Fibroblast of lung (primary cell): ENCODE results near the gene BZW2.

Experiments used
- EZH2 ChIP-seq: IDR thresholded peaks from 2 replicates; pipeline ENCODE4 v1.5.1; 2012; ENCODE audit warnings: low read length, control low read depth, mild to moderate bottlenecking; ENCODE audit errors: missing control alignments
- TF ChIP-seq, protein P1 (sequence below), 2 donors: IDR thresholded peaks in 1 of 2; conservative IDR thresholded peaks in 1 of 2; 1 replicate in 1 of 2; 2 replicates in 1 of 2; pipeline ENCODE4 v1.5.1; 2011 to 2012; ENCODE audit warnings: low read length in 2 of 2, control low read depth in 1 of 2, inconsistent platforms in 1 of 2, low read depth in 1 of 2, mild to moderate bottlenecking in 1 of 2

DNA sequence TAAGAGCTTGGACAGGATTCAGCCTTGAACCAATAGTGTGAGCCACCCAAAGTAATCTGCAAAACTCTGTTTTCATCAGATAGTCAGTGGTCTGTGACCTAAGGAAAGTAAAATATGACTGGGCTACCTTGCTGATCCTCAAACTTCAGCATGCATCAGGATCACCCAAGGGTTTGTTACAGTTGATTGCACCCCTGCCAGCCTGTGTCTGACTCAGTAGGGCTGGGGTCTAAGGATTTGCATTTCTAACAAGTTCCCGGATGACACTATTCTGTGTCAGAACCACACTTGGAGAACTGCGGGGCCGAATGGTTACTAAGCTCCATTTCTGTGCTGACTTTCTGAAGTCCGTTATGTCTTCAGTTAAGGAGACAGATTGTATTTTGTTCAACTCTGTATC, 66.9 kb downstream of the BZW2 start:
- TF ChIP-seq EZH2: no peak
- TF ChIP-seq, protein P1, sequence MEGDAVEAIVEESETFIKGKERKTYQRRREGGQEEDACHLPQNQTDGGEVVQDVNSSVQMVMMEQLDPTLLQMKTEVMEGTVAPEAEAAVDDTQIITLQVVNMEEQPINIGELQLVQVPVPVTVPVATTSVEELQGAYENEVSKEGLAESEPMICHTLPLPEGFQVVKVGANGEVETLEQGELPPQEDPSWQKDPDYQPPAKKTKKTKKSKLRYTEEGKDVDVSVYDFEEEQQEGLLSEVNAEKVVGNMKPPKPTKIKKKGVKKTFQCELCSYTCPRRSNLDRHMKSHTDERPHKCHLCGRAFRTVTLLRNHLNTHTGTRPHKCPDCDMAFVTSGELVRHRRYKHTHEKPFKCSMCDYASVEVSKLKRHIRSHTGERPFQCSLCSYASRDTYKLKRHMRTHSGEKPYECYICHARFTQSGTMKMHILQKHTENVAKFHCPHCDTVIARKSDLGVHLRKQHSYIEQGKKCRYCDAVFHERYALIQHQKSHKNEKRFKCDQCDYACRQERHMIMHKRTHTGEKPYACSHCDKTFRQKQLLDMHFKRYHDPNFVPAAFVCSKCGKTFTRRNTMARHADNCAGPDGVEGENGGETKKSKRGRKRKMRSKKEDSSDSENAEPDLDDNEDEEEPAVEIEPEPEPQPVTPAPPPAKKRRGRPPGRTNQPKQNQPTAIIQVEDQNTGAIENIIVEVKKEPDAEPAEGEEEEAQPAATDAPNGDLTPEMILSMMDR (conservative IDR thresholded peaks at IDR 0.05 in 1 of 2, IDR thresholded peaks at IDR 0.05 in 1 of 2; ENCODE audit: low read depth in 1 of 2, low read length in 2 of 2): no peak
